ENCODE results near the gene SEZ6L.

The SEZ6L gene

GRCh38 chr22:26389125-26389524 is 219.9 kb downstream of the SEZ6L start:
- TF ChIP-seq CREB1 (IDR thresholded peaks at IDR 0.05; ENCODE audit: low read depth), result no peak
- no peak for TF ChIP-seq EGR1 (IDR thresholded peaks at IDR 0.05)
- no peak for TF ChIP-seq TAF1 (IDR thresholded peaks at IDR 0.05; ENCODE audit: low read depth)

DNA sequence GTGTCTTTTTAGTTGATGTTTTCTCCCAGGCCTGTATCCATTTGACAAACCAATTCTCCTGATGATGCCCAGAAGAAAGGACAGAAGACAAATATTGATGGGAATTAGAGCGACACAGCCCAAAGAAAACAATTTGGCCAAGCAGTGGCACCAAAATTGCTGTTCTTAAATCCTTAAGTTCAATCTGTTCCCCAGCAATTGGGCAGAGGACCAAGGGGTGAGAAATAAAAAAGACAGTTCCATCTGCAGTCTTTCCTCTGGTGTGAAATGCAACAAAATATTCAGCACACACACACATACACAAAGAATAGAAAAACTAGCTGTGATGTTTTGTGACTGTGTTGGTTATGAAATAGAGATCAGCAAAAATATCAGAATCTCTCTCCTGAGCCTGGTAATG is 221.8 kb downstream of the SEZ6L start:
- TF ChIP-seq, protein P1, sequence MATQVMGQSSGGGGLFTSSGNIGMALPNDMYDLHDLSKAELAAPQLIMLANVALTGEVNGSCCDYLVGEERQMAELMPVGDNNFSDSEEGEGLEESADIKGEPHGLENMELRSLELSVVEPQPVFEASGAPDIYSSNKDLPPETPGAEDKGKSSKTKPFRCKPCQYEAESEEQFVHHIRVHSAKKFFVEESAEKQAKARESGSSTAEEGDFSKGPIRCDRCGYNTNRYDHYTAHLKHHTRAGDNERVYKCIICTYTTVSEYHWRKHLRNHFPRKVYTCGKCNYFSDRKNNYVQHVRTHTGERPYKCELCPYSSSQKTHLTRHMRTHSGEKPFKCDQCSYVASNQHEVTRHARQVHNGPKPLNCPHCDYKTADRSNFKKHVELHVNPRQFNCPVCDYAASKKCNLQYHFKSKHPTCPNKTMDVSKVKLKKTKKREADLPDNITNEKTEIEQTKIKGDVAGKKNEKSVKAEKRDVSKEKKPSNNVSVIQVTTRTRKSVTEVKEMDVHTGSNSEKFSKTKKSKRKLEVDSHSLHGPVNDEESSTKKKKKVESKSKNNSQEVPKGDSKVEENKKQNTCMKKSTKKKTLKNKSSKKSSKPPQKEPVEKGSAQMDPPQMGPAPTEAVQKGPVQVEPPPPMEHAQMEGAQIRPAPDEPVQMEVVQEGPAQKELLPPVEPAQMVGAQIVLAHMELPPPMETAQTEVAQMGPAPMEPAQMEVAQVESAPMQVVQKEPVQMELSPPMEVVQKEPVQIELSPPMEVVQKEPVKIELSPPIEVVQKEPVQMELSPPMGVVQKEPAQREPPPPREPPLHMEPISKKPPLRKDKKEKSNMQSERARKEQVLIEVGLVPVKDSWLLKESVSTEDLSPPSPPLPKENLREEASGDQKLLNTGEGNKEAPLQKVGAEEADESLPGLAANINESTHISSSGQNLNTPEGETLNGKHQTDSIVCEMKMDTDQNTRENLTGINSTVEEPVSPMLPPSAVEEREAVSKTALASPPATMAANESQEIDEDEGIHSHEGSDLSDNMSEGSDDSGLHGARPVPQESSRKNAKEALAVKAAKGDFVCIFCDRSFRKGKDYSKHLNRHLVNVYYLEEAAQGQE (IDR thresholded peaks at IDR 0.05; ENCODE audit: low read depth), result no peak
- TF ChIP-seq EGR1 (IDR thresholded peaks at IDR 0.05), result no peak
- TF ChIP-seq TAF1 (IDR thresholded peaks at IDR 0.05; ENCODE audit: low read depth), result no peak
- TF ChIP-seq RAD21 (IDR thresholded peaks at IDR 0.05; ENCODE audit: low read depth), result no peak
- no peak for TF ChIP-seq MAX (IDR thresholded peaks at IDR 0.05)
- TF ChIP-seq TEAD4 (IDR thresholded peaks at IDR 0.05), result no peak
- no peak for TF ChIP-seq CEBPB (IDR thresholded peaks at IDR 0.05)
- no peak for TF ChIP-seq ZBTB7A (IDR thresholded peaks at IDR 0.05; ENCODE audit: low read depth)
- TF ChIP-seq, protein P2, sequence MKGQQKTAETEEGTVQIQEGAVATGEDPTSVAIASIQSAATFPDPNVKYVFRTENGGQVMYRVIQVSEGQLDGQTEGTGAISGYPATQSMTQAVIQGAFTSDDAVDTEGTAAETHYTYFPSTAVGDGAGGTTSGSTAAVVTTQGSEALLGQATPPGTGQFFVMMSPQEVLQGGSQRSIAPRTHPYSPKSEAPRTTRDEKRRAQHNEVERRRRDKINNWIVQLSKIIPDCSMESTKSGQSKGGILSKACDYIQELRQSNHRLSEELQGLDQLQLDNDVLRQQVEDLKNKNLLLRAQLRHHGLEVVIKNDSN (IDR thresholded peaks at IDR 0.05), result no peak
- TF ChIP-seq FOXM1 (IDR thresholded peaks at IDR 0.05; ENCODE audit: borderline replicate concordance, low read depth), result no peak
- TF ChIP-seq TCF12 (IDR thresholded peaks at IDR 0.05; ENCODE audit: low read depth), result no peak
- TF ChIP-seq NFIC (IDR thresholded peaks at IDR 0.05), result no peak
- no peak for TF ChIP-seq CREB1 (IDR thresholded peaks at IDR 0.05; ENCODE audit: low read depth)

DNA sequence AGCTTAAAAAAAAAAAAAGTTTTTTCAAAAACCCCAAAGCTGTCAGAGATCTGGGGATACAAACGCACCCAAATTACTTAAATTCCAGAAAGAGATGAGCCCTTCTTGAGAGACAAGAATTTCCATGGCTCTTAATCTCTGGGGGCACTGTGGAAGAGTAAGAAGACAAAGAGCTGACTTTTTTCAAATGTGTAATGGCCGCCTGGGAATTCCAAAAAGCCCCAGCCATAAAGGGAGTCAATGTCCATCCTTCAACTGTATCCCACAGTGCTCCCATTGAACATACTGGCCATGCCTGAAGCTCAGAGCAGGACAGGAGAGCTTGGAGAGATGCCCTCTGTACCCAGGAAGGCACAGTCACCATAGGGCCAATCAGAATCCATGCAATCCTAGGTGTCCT is 222.4 kb downstream of the SEZ6L start:
- TF ChIP-seq TEAD4 (IDR thresholded peaks at IDR 0.05) (no peak), YY1 (IDR thresholded peaks at IDR 0.05; ENCODE audit: low read depth) (no peak), CREB1 (IDR thresholded peaks at IDR 0.05; ENCODE audit: low read depth) (no peak), FOXM1 (IDR thresholded peaks at IDR 0.05; ENCODE audit: borderline replicate concordance, low read depth) (no peak), MAX (IDR thresholded peaks at IDR 0.05) (no peak), TCF12 (IDR thresholded peaks at IDR 0.05; ENCODE audit: low read depth) (no peak), CEBPB (IDR thresholded peaks at IDR 0.05) (no peak), EGR1 (IDR thresholded peaks at IDR 0.05) (no peak), ZBTB7A (IDR thresholded peaks at IDR 0.05; ENCODE audit: low read depth) (no peak), TAF1 (IDR thresholded peaks at IDR 0.05; ENCODE audit: low read depth) (no peak)
- TF ChIP-seq, protein P1 (IDR thresholded peaks at IDR 0.05; ENCODE audit: low read depth), result no peak

- TF ChIP-seq, protein P1 (IDR thresholded peaks at IDR 0.05; ENCODE audit: low read depth), result no peak
- 0 out of 2 replicates have a peak, but pooled peaks have one; percentile 3 for TF ChIP-seq RAD21 (IDR thresholded peaks at IDR 0.05; ENCODE audit: low read depth)
Measured at GRCh38 chr22:26393929-26394328, 224.7 kb downstream of the SEZ6L start.

DNA sequence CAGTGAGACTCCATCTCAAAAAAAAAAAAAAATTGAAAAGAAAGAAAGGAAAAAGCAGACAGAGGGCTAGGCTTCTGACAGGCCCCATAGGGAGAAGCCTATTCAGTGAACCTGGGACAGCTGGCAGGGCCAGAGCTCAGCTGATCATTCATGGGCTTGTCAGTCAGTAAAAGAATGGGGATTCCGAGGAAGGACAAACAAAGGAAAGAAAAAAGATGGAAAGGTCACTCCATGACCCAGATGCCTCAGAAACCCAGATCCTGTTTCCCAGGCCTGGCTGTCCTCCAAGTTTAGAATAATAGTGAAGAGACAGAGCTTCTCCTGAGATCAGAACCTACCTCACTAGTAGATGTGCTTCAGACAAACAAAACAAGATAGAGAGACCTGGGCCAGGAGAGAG is 225.5 kb downstream of the SEZ6L start:
- TF ChIP-seq, protein P2 (IDR thresholded peaks at IDR 0.05), result no peak
- TF ChIP-seq EP300 (IDR thresholded peaks at IDR 0.05; ENCODE audit: borderline replicate concordance), result no peak
- TF ChIP-seq, protein P1 (IDR thresholded peaks at IDR 0.05; ENCODE audit: low read depth), result no peak
- no peak for TF ChIP-seq ZBTB7A (IDR thresholded peaks at IDR 0.05; ENCODE audit: low read depth)
- no peak for TF ChIP-seq RAD21 (IDR thresholded peaks at IDR 0.05; ENCODE audit: low read depth)
- no peak for TF ChIP-seq FOXM1 (IDR thresholded peaks at IDR 0.05; ENCODE audit: borderline replicate concordance, low read depth)
- no peak for TF ChIP-seq EGR1 (IDR thresholded peaks at IDR 0.05)
- no peak for TF ChIP-seq YY1 (IDR thresholded peaks at IDR 0.05; ENCODE audit: low read depth)
- TF ChIP-seq CEBPB (IDR thresholded peaks at IDR 0.05), result no peak
- no peak for TF ChIP-seq TAF1 (IDR thresholded peaks at IDR 0.05; ENCODE audit: low read depth)
- no peak for TF ChIP-seq MAX (IDR thresholded peaks at IDR 0.05)
- no peak for TF ChIP-seq TEAD4 (IDR thresholded peaks at IDR 0.05)
- no peak for TF ChIP-seq NFIC (IDR thresholded peaks at IDR 0.05)
- TF ChIP-seq CREB1 (IDR thresholded peaks at IDR 0.05; ENCODE audit: low read depth), result no peak
